A549 (cell line): ENCODE measurements around the gene KLHL15. TPM values are rescaled to one million over a fixed set of nuclear protein-coding genes. Genes with fewer than 3 reads are reported as not detected.

ENCODE experiments used
- ATAC-seq, 2 experiments: fragments of 200-7000 bp in 1 of 2; fragments of >200 bp in 1 of 2; cut with Nextera tagmentation in 1 of 2; cut with Tn5 transposase in 1 of 2; 3 replicates each; pipeline versions ENCODE4 v1.8.0 to v1.9.1; 2018 to 2020; ENCODE audit warnings: mild to moderate bottlenecking in 1 of 2, moderate library complexity in 1 of 2
- CTCF ChIA-PET: fragments of 300-600 bp; sonication (Branson Sonifier 250); formaldehyde crosslinking; extraction: SDS; loops from one replicate; lab custom pipeline; 2021; ENCODE audit warnings: antibody characterized with exemption, inconsistent platforms; lab: Yijun Ruan, JAX
- POLR2A ChIA-PET: fragments of 350-600 bp; formaldehyde crosslinking; extraction: SDS; loops from one replicate; lab custom pipeline; 2021; ENCODE audit warnings: antibody characterized with exemption, inconsistent platforms; lab: Yijun Ruan, JAX
- DNase-seq, 2 experiments: peaks; one replicate each; pipeline versions ENCODE4 v3.0.0 to v3.0.0-alpha.2; 2011 to 2016; ENCODE audit warnings: low read depth in 1 of 2, low spot score in 1 of 2
- FAIRE-seq: peaks from 2 replicates; lab custom pipeline; 2011; peaks lifted over from hg19 to GRCh38; lab: Jason Lieb, UNC
- H3K27ac ChIP-seq, 2 experiments: fragments of >200 bp; sonication (Bioruptor Twin); formaldehyde crosslinking; 3 replicates each; pipeline ENCODE4 v1.5.1; 2016 to 2017
- H3K4me1 ChIP-seq: fragments of >200 bp; sonication (Bioruptor Twin); formaldehyde crosslinking; 3 replicates; pipeline ENCODE4 v1.6.1; 2016
- H3K4me2 ChIP-seq: fragments of >200 bp; sonication (Bioruptor Twin); formaldehyde crosslinking; 3 replicates; pipeline ENCODE4 v1.6.1; 2016
- H3K4me3 ChIP-seq: fragments of >200 bp; sonication (Bioruptor Twin); formaldehyde crosslinking; 3 replicates; pipeline ENCODE4 v1.5.1; 2016
- H3K9me3 ChIP-seq: fragments of >200 bp; sonication (Bioruptor Twin); formaldehyde crosslinking; 3 replicates; pipeline ENCODE4 v1.6.1; 2016
- CEBPB ChIP-seq, 2 experiments: fragments of >200 bp in 1 of 2; sonication (Bioruptor Twin) in 1 of 2; formaldehyde crosslinking in 1 of 2; IDR thresholded peaks; 2 replicates each; pipeline ENCODE4 v1.6.1; 2012 to 2016
- EP300 ChIP-seq, 2 experiments: fragments of >200 bp; sonication (Bioruptor Twin); formaldehyde crosslinking; IDR thresholded peaks; 2 replicates in 1 of 2; 3 replicates in 1 of 2; pipeline ENCODE4 v1.6.1; 2016 to 2017
- FOSL2 ChIP-seq, 2 experiments: fragments of 450-650 bp in 1 of 2; fragments of >200 bp in 1 of 2; sonication (Bioruptor Twin) in 1 of 2; formaldehyde crosslinking; IDR thresholded peaks; 2 replicates each; pipeline versions ENCODE4 v1.5.0 to v1.6.1; 2016 to 2020; ENCODE audit warnings: mild to moderate bottlenecking in 1 of 2, moderate library complexity in 1 of 2
- HOXB5 ChIP-seq: fragments of 250-450 bp; sonication (Bioruptor Pico); IDR thresholded peaks from 2 replicates; pipeline ENCODE4 v1.5.0; 2020; ENCODE audit warnings: mild to moderate bottlenecking, moderate library complexity
- JUN ChIP-seq, 2 experiments: fragments of >200 bp; sonication (Bioruptor Twin); formaldehyde crosslinking; IDR thresholded peaks; 2 replicates in 1 of 2; 3 replicates in 1 of 2; pipeline ENCODE4 v1.6.1; 2016 to 2017
- MYC ChIP-seq: IDR thresholded peaks from 2 replicates; pipeline ENCODE4 v1.6.1; 2012; ENCODE audit warnings: mild to moderate bottlenecking, inconsistent platforms, low read length, improper control_type of control experiment, borderline replicate concordance
- PHF8 ChIP-seq: fragments of 200-600 bp; sonication (generic); IDR thresholded peaks from 2 replicates; pipeline ENCODE4 v1.6.1; 2016; ENCODE audit warnings: low read depth, mild to moderate bottlenecking, antibody characterized with exemption, moderate library complexity, borderline replicate concordance
- POLR2A ChIP-seq: IDR thresholded peaks from 2 replicates; pipeline ENCODE4 v1.6.1; 2012; ENCODE audit warnings: mild to moderate bottlenecking, low read length
- SMC3 ChIP-seq: fragments of >200 bp; sonication (Bioruptor Twin); formaldehyde crosslinking; IDR thresholded peaks from 3 replicates; pipeline ENCODE4 v1.6.1; 2018; ENCODE audit warnings: inconsistent platforms
- TFCP2L1 ChIP-seq: fragments of 250-450 bp; sonication (Bioruptor Pico); IDR thresholded peaks from 2 replicates; pipeline ENCODE4 v1.5.0; 2021; ENCODE audit warnings: mild to moderate bottlenecking
- ZC3H11A ChIP-seq: fragments of 450-650 bp; IDR thresholded peaks from 2 replicates; pipeline ENCODE4 v1.6.1; 2014; ENCODE audit warnings: antibody characterized with exemption, mild to moderate bottlenecking
- WGBS: methylation state at CpG from one replicate; pipeline ENCODE4 v1.1.6; 2017; ENCODE audit errors: missing lambda C conversion rate; 5-methylcytosine and 5-hydroxymethylcytosine counted together
- polyA plus RNA-seq, 4 experiments: library from polyadenylated mRNA; depleted of rRNA in 3 of 4; stranded (reverse); fragments of >200 nt; fragmentation: RNase III in 1 of 4; extraction: RNeasy Plus Mini Kit Qiagen cat#74134 plus additional on column Dnase treatment in 1 of 4; gene quantifications; 2 replicates in 3 of 4; 3 replicates in 1 of 4; pipeline ENCODE4 v1.2.3, GENCODE V29; 2011 to 2017
- TF ChIP-seq, protein P1 (sequence below): fragments of >200 bp; sonication (Bioruptor Twin); formaldehyde crosslinking; IDR thresholded peaks from 2 replicates; pipeline ENCODE4 v1.6.1; 2016
- TF ChIP-seq, protein P2 (sequence below): fragments of 250-450 bp; sonication (Bioruptor Pico); IDR thresholded peaks from 2 replicates; pipeline ENCODE4 v1.5.0; 2021; ENCODE audit warnings: mild to moderate bottlenecking, moderate library complexity, borderline replicate concordance
- TF ChIP-seq, protein P3 (sequence below): fragments of 450-650 bp; IDR thresholded peaks from 2 replicates; pipeline ENCODE4 v1.6.1; 2014; ENCODE audit warnings: antibody characterized with exemption
- TF ChIP-seq, protein P4 (sequence below): IDR thresholded peaks from 2 replicates; pipeline ENCODE4 v1.6.1; 2012
- TF ChIP-seq, protein P5 (sequence below): IDR thresholded peaks from 2 replicates; pipeline ENCODE4 v1.6.1; 2012
- TF ChIP-seq, protein P6 (sequence below): fragments of 250-450 bp; sonication (Bioruptor Pico); IDR thresholded peaks from 2 replicates; pipeline ENCODE4 v1.5.0; 2020; ENCODE audit warnings: low read depth, mild to moderate bottlenecking, moderate library complexity
- TF ChIP-seq, protein P7 (sequence below): fragments of >200 bp; sonication (Bioruptor Twin); formaldehyde crosslinking; IDR thresholded peaks from 3 replicates; pipeline ENCODE4 v1.5.1; 2016
- TF ChIP-seq, protein P8 (sequence below): IDR thresholded peaks from 2 replicates; pipeline ENCODE4 v1.6.1; 2012; ENCODE audit warnings: low read depth, borderline replicate concordance

KLHL15 gene
- polyA plus RNA-seq, 2 of the 4 experiments (the other 2 are of a cell fraction): 6.4 to 15.0 TPM

DNA sequence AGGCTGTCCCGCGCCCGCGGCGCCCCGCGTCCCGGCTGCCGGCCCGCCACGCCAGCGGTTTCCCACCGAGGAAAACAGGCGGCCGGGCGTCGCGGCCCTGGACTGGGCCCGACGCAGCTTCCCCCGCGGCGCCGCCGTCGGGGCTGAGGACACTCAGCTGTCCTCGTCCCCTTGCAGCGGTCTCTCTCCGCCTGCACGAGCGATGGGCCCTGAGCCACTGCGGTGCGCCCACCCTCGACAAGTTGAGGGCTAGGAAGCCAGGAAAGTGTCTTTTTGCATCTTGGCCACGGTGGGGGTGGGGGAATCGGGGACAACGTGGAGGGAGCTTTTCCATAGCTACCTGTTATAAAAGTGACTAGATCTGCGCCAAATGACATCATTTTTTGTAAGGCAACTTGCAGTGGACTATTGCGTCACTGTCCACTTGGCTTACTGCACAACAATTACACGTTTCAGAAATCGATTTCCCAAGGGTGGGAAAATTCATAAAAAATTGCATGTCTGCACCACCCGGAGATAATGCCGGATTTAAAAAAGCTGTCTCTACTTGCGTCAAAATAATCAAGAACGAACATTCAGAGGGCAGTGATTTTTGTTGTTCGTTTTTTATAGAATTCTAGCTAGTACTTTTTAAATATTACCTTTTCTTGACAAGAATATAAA, 1.1 kb downstream of the KLHL15 start:
- Histone ChIP-seq H3K9me3 (no peaks in the 10 kb centered on the region), H3K4me2 (peak overlapping the region; percentile 92), H3K4me1 (peaks cover 16% of the 10 kb centered on the region; the same call in 2 of the 3 replicates), H3K27ac (peak overlapping the region; percentile 99), H3K4me3 (peak overlapping the region; percentile 95)
- 3% methylated on average over 11 of the region's 46 CpGs for WGBS
- FAIRE-seq: no peak
- ATAC-seq: peak; percentile 62 to 63
- ChIA-PET CTCF (interaction anchor here (0.8 to 4.5 kb wide), 7 partner anchors 25 to 367 kb away, joined by 3 to 30 read pairs (median 3); partner anchors contain the start of genes EIF2S3 and SAT1), POLR2A (interaction anchor here (0.5 to 4.2 kb wide), 17 partner anchors 9 to 283 kb away, joined by 3 to 80 read pairs (median 4); partner anchors contain the start of genes ACOT9, APOO, CXorf58 and EIF2S3)
- DNase-seq: peak; percentile 33 to 82
- no peak for TF ChIP-seq TFCP2L1 (CRISPR knock-in tag)
- TF ChIP-seq, protein P1, sequence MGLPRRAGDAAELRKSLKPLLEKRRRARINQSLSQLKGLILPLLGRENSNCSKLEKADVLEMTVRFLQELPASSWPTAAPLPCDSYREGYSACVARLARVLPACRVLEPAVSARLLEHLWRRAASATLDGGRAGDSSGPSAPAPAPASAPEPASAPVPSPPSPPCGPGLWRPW: no peak
- TF ChIP-seq EP300 (IDR thresholded peaks at IDR 0.05): peak in 1 of 2 experiments; percentile 5; a peak in 1 of 5 replicates
- TF ChIP-seq, protein P2, sequence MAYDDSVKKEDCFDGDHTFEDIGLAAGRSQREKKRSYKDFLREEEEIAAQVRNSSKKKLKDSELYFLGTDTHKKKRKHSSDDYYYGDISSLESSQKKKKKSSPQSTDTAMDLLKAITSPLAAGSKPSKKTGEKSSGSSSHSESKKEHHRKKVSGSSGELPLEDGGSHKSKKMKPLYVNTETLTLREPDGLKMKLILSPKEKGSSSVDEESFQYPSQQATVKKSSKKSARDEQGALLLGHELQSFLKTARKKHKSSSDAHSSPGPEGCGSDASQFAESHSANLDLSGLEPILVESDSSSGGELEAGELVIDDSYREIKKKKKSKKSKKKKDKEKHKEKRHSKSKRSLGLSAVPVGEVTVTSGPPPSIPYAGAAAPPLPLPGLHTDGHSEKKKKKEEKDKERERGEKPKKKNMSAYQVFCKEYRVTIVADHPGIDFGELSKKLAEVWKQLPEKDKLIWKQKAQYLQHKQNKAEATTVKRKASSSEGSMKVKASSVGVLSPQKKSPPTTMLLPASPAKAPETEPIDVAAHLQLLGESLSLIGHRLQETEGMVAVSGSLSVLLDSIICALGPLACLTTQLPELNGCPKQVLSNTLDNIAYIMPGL (CRISPR knock-in tag): no peak
- TF ChIP-seq, protein P3, sequence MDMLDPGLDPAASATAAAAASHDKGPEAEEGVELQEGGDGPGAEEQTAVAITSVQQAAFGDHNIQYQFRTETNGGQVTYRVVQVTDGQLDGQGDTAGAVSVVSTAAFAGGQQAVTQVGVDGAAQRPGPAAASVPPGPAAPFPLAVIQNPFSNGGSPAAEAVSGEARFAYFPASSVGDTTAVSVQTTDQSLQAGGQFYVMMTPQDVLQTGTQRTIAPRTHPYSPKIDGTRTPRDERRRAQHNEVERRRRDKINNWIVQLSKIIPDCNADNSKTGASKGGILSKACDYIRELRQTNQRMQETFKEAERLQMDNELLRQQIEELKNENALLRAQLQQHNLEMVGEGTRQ: no peak
- peak; percentile 74 for TF ChIP-seq PHF8
- TF ChIP-seq, protein P4, sequence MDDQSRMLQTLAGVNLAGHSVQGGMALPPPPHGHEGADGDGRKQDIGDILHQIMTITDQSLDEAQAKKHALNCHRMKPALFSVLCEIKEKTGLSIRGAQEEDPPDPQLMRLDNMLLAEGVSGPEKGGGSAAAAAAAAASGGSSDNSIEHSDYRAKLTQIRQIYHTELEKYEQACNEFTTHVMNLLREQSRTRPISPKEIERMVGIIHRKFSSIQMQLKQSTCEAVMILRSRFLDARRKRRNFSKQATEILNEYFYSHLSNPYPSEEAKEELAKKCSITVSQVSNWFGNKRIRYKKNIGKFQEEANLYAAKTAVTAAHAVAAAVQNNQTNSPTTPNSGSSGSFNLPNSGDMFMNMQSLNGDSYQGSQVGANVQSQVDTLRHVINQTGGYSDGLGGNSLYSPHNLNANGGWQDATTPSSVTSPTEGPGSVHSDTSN: no peak
- TF ChIP-seq, protein P5, sequence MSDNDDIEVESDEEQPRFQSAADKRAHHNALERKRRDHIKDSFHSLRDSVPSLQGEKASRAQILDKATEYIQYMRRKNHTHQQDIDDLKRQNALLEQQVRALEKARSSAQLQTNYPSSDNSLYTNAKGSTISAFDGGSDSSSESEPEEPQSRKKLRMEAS: peak; percentile 57; the same call in 1 of the 2 replicates
- 0 out of 2 replicates have a peak, but pooled peaks have one; percentile 31 for TF ChIP-seq MYC
- peak; percentile 85 to 89 for TF ChIP-seq CEBPB (IDR thresholded peaks at IDR 0.05)
- TF ChIP-seq FOSL2 (IDR thresholded peaks at IDR 0.05): no peak
- TF ChIP-seq FOSL2 (CRISPR knock-in tag; IDR thresholded peaks at IDR 0.05): peak; percentile 44
- TF ChIP-seq, protein P6, sequence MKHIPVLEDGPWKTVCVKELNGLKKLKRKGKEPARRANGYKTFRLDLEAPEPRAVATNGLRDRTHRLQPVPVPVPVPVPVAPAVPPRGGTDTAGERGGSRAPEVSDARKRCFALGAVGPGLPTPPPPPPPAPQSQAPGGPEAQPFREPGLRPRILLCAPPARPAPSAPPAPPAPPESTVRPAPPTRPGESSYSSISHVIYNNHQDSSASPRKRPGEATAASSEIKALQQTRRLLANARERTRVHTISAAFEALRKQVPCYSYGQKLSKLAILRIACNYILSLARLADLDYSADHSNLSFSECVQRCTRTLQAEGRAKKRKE (CRISPR knock-in tag): no peak
- TF ChIP-seq ZC3H11A: no peak
- peak; percentile 47; the same call in 1 of the 2 replicates for TF ChIP-seq HOXB5 (CRISPR knock-in tag)

DNA sequence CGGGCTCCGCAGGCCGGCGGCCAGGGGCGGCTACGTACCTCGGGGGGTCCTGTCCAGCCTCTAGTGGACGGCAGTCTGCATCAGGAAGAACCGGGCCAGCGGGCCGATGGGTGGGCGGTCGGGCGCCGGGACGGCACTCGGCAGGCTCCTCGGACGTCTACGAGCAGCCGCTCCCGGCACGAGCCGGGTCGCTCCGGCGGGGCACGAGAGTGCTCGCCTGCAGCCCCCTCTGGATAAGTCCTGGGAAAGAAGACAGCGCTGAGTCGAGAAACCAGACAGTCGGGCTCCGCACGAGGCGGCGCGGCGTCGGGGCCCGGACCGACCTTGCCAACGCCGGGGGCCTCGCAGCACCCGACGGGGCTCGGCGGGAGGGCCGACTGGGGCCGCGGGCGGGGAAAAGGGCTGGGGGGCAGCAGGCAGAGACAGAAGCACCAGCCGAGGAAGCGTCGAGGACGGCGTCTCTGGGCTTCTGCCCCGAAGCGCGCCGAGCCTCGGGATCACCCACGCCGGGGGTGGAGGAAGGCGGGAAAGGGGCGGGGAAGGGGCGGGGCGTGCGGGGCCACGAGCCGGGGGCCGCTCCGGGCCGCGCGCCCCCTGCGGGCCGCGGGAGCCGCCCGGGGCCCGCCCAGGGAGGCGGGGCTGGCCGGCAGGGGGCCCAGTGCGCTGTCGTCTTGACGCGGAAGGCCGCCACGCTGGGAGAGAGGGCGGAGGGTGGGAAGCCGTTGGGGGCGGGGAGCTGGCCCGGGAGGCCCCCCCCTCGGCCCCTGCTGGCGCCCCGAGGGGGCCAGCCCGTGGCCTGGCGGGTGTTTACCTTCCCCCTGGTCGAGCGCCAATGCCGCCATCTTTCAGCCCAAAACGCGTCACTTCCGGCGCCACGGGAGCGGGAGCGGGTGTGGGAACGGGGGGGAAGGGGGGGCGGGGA, 1.9 kb downstream of the KLHL15 start:
- CTCF ChIA-PET: interaction anchor here (0.8 to 4.5 kb wide), 7 partner anchors 26 to 368 kb away, joined by 3 to 30 read pairs (median 4); partner anchors contain the start of gene EIF2S3
- TF ChIP-seq, protein P4: 0 out of 2 replicates have a peak, but pooled peaks have one; percentile 22
- TF ChIP-seq POLR2A (peak; percentile 98), JUN (IDR thresholded peaks at IDR 0.05) (peak; percentile 73 to 81; a peak in 4 of 5 replicates), SMC3 (peak; percentile 31; the same call in 2 of the 3 replicates), EP300 (IDR thresholded peaks at IDR 0.05) (peak in 1 of 2 experiments; percentile 63; a peak in 2 of 5 replicates), PHF8 (peak; percentile 86; the same call in 1 of the 2 replicates)
- TF ChIP-seq, protein P7, sequence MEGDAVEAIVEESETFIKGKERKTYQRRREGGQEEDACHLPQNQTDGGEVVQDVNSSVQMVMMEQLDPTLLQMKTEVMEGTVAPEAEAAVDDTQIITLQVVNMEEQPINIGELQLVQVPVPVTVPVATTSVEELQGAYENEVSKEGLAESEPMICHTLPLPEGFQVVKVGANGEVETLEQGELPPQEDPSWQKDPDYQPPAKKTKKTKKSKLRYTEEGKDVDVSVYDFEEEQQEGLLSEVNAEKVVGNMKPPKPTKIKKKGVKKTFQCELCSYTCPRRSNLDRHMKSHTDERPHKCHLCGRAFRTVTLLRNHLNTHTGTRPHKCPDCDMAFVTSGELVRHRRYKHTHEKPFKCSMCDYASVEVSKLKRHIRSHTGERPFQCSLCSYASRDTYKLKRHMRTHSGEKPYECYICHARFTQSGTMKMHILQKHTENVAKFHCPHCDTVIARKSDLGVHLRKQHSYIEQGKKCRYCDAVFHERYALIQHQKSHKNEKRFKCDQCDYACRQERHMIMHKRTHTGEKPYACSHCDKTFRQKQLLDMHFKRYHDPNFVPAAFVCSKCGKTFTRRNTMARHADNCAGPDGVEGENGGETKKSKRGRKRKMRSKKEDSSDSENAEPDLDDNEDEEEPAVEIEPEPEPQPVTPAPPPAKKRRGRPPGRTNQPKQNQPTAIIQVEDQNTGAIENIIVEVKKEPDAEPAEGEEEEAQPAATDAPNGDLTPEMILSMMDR: peak; percentile 44
- TF ChIP-seq, protein P8, sequence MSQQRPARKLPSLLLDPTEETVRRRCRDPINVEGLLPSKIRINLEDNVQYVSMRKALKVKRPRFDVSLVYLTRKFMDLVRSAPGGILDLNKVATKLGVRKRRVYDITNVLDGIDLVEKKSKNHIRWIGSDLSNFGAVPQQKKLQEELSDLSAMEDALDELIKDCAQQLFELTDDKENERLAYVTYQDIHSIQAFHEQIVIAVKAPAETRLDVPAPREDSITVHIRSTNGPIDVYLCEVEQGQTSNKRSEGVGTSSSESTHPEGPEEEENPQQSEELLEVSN: 0 out of 2 replicates have a peak, but pooled peaks have one; percentile 9
- TF ChIP-seq, protein P5: peak; percentile 38
- TF ChIP-seq, protein P1: no peak

More for the DNA sequence above, 1.9 kb downstream of the KLHL15 start:
- Histone ChIP-seq H3K4me3 (peak overlapping the region; percentile 95), H3K27ac (peak overlapping the region; percentile 99), H3K4me2 (peak overlapping the region; percentile 92), H3K4me1 (peaks cover 24% of the 10 kb centered on the region), H3K9me3 (no peaks in the 10 kb centered on the region)
- WGBS: 0% methylated on average over 12 of the region's 111 CpGs
- ATAC-seq (peak; percentile 84 to 89), FAIRE-seq (no peak), DNase-seq (peak; percentile 73 to 93)
- POLR2A ChIA-PET: interaction anchor here (0.6 to 4.2 kb wide), 17 partner anchors 9 to 282 kb away, joined by 3 to 80 read pairs (median 3); partner anchors contain the start of genes ACOT9, APOO, CXorf58 and EIF2S3
